Measurements from ENCODE around the gene NDST1.
A peak's percentile ranks its signal among the peaks of the same experiment; 100 is the strongest.

NDST1 gene

DNA sequence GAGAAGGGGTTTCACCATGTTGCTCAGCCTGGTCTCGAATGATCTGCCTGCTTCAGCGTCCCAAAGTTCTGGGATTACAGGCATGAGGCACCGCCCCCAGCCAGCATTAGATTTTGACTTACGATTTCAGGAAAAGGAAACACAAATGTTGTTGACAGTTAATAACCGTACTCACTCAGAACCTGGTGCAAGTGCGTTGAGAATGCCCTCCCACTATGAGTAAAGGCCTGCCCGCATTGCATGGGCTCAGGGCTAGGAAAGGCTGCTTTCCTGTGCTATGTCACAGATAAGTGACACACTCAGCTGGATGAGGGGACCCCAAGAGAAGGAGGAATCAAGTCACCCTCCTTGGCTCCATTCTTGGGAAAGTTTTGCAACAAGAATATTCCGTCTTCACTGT, 42.4 kb downstream of the NDST1 start:
- DNase-seq = no peak

DNA sequence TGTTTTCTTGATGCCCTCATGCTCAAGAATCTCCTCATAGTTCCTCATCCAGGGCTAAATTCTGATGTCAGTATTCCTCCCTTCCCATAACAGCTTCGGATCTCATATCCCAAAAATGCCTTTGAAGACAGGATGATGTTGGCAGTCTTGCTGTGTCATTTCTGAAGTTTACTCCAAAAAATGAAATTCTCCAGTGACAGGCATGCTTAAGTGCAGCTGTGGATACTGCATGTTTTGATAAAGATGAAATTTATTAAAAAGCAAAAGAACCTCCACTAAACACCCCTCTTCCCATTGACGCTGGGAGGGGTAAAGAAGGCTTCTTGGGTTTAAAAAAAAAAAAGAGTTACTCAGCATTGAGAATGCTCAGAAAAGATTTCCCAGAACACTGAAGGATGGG, 43.1 kb downstream of the NDST1 start:
- DNase-seq = no peak

DNA sequence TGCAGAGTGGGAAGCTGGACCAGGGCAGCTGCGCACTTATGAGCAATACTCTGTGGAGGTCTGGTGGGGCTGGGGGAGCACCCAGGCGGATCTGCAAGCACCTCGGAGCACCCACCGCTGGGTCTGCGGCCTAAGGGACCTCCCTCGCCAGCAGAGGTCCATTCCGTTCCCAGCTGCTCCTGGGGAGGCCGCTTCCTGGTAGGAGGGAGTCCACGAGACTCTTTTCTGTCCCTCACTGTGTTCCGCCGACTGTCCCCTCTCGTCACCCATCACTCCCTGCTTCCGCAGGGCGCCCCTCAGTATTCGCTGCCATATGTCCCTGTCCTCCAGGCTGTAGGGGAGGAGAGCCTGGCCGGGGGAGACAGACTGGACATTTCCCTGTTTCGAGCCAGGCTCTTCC, 45.5 kb downstream of the NDST1 start:
- DNase-seq = no peak

DNA sequence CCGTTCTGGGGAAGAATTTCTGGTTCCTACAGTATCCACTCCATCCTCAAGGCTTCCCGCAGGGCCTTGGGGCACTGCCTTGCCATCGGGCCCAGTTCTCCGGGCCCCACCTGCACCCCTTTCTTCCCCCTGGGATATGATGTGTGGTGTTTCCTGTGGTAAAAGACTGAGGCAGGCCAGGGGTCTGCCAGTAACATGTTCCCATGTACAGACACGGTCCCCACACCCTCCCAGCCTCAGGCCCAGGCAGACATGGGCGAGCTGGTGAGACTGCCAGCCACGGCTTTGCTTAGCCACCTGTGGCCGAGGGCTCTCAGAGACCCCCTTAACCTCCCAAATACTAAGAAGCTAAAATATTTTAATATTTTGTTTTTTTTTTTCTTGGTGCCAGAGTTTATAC, 46.0 kb downstream of the NDST1 start:
- no peak for DNase-seq

DNA sequence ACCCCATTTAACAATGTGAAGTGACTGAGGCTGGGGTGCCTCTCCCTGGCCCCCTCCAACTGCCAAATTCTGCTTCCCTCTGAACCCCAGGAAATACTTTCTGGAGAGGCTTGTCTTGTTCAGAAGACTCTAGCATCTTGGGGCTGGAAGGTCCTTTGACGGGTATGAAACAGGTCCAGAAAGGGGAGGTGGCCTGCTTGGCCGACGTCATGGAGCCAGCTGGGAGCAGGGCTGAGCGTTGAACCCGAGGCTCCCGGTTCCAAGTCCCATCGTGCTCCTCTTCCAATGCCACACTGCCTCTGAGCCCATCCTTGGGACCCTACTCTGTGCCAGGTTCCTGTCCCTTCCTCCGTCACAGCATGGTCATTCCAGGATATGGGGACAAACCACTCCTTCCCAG, 46.9 kb downstream of the NDST1 start:
- no peak for DNase-seq

DNA sequence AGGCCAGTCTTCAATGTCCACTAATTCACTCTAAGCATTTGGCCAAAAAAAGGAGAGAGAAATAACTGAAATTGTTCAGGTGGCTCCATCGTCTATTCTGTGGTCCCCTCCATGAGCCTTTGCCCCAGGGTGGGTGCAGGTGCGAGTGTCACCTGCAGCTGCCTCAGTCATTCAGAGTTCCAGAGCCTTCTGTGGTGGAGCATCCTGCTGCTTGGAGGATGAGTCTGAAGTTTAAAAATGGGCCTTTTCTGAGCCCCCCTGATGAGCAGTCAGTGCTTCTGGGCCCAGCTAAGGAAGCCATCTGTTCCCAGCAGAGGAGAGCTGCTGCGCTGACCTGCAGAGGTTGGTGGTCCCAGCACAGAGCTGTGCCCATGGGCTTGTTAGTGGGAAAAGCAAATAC, 48.2 kb downstream of the NDST1 start:
- DNase-seq = no peak

DNA sequence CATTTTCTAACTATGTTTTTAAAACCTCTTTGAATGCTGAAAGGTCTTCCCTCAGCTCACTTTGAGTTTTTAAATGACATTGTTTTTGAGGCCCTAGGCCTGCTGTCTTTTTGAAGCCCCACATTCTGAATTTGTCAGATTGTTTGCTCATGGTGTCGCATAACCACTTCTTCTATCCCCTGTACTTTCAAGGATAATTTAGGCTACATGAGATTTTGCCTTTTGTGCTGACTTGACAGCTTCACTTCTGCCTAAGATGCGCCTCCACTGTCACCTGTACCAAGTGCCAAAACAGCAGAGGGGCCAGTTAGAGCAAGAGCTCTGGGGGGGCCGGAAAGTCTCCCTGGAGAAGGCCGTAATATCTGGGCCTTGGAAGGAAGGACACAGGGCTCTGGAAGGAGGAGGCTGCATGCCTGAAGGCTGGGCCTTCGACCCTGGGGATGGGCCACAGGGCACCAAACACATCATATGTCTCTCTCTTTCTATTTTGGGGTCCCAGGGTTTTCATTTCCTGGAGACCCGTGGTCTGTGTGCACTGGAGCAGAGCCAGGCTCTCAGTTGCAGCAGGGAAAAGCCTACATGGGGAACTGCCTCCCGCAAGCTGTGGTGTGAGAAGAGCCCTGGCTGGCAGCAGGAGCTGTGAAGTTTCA, 49.1 kb downstream of the NDST1 start:
- DNase-seq = no peak

DNA sequence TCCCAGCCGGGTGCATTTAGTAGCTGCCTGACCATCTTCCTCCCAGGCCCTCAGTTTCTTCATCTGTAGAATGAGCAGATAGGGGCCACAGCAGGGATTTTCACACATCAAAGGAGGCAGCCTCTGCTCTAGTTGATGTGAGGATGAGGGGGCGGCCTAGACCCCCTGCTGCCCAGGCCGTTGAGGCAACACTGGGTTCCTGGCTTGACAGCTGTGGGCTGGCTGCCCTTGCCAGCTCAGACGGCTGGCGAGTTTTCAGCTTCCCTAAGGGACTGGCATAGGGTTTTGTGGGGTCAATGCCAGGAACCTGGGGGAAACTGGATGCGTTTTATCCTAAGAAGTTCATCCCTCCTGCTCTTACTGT, 49.6 kb downstream of the NDST1 start:
- no peak for DNase-seq

DNA sequence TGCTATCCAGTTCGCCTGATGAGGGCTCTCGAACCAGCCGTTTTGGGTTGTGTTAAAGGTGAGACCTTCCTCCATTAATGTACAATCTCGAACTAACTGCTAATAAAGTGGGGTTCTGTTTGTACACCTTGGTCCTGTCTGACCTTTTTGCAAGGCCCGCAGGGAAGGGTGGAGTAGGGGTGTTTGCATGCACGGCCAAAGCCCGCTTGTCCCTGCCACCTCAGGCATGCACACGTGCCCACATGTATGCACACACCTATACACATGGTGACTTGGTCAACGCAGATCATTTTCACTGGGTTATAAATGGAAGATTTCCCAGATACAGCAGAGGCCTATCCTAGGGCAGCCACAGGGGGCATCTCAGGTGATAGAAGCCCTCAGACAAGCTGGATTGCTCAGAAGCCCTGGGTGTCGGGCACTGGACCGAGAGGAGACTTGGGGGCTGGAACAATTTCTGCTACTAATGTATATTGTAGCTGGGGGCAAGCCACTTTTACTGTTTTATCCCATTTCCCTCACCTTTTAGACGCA, 50.2 kb downstream of the NDST1 start:
- DNase-seq = no peak

DNA sequence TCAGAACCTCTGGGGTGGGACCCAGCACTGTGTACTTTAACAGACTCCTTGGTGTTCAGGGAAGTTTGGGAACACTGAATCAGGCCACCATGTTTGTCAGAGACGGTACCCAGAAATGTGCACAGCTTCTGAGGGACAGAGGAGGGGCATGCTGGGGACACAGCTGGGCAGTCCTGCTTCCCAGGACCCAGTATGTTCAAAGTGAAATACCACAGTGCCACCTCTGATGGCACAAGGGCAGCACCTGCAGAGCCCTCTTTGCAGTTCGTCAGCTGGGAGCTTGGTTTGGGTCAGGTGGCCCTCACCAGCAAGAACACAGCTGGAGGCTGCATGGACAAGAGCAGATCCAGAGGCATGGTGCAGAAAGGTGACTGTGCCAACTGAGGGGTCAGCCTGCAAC, 51.2 kb downstream of the NDST1 start:
- DNase-seq = no peak

DNA sequence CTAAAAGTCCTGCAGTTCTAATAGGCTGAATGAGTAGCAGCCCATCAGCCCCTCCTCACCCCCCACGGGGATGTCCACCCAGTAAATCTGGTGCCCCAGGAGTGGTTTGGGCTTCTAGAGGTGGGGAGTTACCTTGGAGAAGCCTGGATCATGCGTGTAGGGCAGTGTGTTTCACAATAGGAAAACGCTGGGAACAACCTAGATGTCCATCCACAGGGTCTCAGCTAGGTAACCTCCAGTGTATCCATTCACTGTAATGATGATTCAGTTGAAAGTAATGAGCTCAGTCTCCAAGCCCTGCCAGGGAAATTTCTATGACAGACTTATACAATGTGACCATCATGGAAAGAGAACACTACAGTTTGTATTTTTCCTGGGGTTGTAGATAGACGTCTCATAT, 51.8 kb downstream of the NDST1 start:
- DNase-seq = no peak

DNA sequence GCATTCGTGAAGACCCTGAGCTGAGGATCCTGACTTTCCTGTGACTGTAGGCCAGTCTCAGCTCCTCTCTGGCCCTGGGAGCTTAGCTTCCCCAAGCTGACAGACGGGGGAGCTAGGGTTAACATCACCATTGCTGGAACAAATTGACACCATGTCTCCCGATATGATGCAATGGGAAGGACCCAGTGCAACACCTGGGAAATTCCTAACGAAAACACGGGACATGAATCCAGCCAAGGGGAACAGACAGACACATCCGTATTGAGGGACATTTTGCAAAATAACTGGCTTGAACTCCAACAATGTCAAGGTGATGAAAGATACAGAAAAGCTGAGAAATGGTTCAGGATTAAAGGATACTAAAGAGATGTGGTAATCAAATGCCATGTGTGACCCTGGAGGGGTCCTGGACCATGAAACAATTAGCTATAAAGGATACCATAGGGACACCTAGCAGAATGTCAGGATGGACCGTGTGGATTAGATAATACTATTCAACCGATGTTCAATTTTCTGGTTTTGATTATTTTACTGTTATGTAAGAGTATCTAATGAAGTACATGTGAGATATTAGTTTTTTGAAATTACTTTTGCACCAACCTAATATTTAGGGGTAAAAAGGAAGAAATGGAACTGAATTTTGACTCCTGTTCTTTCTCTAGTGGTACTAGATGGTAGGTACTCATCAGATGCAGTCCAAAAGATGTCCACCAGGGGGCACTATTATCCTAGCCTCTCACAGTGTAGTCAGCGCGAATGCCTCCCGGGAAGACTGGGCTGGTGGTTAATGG, 52.7 kb downstream of the NDST1 start:
- peak; percentile 72 for DNase-seq

DNA sequence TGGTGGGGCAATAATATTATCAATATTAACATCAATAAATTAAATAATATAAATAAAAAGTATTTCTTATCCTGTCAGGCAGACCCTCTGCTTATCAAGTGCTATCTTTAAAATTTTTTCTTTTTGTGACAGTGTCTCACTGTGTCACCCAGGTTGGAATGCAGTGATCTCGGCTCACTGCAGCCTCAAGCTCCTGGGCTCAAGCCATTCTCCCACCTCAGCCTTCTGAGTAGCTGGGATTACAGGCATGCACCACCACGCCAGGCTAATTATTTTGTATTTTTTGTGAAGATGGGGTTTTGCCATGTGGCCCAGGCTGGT, 53.2 kb downstream of the NDST1 start:
- DNase-seq = no peak

DNA sequence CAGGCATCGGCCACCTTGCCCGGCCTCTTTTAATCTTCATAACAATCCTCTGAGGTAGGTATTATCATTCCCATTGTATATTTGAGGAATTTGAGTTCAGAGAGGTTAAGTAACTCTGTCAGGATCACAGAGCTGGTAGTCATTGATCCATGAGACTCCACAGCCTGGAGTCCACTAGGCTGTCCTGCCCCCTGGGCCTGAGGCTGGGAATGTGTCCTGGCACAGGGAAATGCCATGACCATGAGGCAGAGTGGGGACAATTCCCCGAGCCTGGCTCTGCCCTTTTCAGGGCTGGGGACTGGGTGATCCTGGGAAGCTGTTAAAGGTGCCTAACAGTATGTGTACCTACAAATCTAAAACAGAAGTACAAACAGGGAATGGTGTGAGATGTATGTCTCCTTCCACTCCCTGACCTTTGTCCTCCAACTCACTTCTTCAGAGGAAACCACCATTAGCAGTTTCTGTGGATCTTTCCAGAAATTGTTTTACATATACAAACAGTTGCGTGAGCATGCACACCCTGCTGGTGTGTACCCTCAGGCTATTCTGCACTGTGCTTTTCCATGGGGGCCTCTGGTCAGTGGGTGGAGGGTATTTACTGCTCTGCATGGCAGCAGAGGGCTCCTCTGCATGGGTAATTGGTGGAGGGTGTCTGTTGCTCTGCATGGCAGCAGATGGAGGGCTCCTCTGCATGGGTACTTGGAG, 53.8 kb downstream of the NDST1 start:
- no peak for DNase-seq

DNA sequence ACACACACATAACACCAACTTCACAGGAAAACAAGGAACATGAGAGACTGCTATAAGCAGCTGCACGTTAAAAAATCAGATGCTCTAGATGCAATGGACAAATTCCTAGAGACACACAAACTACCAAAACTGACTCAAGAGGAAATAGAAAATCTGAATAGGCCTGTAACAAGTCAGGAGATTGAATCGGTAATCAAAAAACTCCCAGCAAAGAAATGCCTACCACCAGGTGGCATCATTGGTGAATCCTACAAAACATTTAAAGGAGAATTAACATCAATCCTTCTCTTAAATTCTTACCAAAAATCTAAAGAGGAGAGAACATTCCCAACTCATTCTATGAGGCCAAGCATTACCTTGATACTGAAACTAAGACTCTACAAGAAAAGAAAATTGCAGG, 54.9 kb downstream of the NDST1 start:
- no peak for DNase-seq

DNA sequence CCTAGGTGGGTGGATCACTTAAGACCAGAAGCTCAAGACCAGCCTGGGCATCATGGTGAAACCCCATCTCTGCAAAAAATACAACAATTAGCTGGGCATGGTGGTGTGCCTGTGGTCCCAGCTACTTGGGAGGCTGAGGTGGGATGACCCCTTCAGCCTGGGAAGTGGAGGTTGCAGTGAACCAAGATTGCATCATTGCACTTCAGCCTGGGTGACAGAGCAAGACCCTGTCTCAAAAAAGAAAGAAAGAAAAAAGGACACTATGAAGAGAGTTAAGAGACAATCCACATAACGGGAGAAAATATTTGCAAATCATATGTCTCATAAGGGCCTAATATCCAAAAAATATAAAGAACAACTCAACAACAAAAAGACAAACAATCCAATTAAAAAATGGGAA, 57.9 kb downstream of the NDST1 start:
- no peak for DNase-seq

DNA sequence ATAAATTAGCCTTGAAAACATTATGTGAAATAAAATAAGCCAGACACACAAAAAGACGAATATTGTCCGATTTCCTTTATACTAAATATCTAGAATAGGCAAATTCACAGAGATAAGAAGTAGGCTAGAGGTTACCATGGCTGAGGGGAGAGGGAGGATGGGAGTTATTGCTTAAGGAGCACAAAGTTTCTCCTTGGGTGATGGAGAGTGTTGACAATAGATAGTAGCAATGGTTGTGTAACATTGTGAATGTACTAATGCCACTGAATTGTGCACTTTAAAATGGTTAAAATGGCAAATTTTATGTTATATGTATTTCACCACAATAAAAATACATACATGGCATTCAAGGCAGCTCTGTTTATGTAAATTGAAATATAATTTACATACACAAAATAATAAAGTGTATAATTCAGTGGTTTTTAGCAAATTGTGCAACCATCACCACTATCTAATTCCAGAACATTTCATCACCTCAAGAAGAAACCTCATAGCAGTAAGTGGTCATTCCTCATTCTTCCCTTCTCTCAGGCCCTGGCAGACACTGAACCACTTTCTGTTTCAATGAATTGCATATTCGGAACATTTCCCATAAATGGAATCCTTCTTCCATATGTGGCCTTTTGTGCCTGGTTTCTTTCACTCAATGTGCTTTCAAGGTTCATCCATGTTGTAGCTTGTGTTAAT, 59.2 kb downstream of the NDST1 start:
- no peak for DNase-seq

DNA sequence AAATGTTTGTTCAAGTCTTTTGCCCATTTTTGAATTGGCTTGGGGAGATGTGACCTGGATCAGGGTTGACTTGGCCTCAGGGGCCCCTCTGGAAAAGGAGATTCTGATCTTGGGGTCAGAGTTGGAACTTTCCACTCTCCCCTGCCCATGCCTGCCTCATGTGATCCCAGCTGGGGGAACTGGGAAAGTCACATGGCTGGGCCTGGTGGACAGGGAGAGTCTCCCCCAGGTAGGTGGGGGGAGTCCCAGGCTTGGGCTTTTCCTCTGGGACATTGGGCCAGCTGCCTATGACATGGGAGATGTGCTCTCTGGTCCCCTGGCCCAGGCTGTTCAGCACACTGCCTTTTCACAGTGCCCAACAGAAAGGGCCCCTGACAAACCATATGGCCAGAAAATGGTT, 60.7 kb downstream of the NDST1 start:
- DNase-seq = no peak

DNA sequence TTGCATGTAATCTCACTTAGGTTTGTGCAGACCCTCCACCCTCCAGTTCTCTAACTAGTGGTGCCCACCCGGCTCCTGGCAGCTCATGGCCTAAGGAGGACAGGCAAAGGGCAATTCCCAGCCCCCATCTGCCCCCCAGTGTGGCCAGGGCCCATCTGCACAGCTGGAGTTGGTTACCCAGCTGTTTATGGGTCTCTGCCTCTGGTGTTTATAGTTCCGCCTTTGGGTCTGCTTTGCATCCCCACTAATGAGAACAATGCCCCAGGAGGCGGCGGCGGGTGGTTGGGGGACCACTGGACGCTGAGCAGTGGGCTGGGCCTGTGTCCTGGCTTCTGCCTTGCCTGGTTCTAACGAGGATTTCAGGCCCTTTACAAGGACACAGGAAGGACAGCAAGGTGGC, 62.4 kb downstream of the NDST1 start:
- no peak for DNase-seq

DNA sequence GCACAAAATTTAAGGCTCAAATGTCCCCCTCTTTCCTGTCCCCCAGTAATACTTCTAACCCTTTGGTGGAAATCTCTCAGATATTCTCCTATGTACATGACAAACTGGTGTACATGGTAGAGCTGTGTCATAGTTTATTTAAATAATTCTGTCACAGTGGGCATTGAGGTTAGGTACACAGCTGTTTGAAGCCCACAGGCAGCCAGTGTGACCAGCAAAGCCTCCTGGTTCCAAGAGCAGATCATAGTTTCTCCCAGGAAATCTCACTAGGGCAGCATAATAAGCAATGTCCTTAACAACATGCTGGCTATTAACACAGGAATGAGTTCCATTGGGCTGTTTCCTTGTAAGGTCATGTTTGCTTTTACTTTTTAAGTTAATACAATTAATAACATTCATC, 63.9 kb downstream of the NDST1 start:
- no peak for DNase-seq

DNA sequence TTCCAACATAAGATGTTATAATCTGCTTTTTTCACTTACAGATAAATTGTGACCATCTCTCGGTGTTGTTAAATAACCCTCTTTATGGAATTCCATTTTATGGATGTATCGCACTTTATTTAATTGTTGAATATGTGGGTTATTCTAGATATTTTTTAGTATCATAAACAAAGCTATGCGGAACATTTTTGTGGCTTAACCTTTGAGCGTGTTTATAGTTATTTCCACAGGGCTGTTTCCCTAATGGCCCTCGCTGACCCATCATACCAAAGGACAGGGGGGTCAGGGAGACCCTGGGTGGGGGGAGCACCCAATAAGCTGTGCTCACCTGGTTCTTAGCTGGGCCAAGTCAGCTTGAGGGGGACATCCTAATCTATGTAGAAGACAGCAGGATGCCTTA, 65.3 kb downstream of the NDST1 start:
- no peak for DNase-seq

DNA sequence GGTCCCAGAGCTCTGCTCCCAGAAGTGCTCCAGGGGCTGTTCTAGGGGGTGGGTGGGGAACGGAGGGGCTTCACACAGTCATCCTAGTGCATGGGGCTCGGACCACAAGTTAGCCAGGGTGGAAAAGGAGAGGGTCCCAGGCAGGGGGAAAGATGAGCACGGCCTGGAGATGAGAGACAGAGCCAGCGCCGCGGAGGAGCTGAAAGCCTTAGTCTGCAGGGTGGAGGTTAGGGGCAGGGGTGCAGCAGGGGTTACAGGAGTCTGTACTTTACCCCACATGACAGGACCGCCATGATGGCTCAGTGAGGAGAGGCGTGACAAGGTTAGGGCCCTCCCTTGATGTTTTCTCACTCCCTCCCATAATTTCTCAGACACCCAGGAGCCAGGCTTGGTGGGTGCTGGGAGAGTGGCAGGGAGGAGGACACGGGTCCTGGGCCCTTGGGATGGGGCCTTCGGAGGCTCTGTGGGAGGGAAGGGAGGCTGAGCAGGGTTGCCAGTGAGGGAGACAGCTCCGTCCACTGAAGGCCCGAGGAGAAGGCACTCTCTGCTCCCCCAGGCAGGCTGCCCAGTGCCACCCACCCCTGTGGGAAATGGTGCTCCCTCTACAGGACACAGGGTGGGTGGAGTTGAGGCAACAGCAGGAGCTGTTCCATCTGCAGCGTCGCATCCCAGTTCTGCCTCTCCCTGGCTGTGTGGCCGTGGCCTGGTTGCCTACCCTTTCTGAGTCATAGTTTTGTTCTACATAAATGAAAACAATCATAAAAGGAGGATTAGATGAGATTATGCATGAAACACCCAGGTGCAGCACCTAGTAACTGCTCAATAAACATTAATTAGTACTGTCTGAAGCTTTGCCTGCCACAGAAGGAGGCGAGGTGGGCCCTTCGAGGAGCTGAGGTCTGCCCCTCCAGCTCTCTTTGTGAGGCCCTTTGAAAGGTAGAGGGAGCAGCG, 66.2 kb downstream of the NDST1 start:
- DNase-seq = no peak

All from stimulated activated CD4-positive, alpha-beta T cell treated with anti-CD3 and anti-CD28 coated beads, Interleukin-4, amount 100 ng/mL, for 1 hour (primary cell).